EL (cell line): ENCODE measurements around the gene ARMC3.
A peak's percentile ranks its signal among the peaks of the same experiment; 100 is the strongest.
"Not testable (repeated sequence)": the region's sequence is repeated elsewhere in the genome, so short reads cannot be mapped to it uniquely, and the experiment has no call there.

Source experiments
- DNase-seq: peaks from one replicate; pipeline ENCODE4 v3.0.0-alpha.2; 2016

ARMC3 gene, protein sequence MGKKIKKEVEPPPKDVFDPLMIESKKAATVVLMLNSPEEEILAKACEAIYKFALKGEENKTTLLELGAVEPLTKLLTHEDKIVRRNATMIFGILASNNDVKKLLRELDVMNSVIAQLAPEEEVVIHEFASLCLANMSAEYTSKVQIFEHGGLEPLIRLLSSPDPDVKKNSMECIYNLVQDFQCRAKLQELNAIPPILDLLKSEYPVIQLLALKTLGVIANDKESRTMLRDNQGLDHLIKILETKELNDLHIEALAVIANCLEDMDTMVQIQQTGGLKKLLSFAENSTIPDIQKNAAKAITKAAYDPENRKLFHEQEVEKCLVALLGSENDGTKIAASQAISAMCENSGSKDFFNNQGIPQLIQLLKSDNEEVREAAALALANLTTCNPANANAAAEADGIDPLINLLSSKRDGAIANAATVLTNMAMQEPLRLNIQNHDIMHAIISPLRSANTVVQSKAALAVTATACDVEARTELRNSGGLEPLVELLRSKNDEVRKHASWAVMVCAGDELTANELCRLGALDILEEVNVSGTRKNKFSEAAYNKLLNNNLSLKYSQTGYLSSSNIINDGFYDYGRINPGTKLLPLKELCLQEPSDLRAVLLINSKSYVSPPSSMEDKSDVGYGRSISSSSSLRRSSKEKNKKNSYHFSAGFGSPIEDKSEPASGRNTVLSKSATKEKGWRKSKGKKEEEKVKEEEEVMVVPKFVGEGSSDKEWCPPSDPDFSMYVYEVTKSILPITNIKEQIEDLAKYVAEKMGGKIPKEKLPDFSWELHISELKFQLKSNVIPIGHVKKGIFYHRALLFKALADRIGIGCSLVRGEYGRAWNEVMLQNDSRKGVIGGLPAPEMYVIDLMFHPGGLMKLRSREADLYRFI

DNA sequence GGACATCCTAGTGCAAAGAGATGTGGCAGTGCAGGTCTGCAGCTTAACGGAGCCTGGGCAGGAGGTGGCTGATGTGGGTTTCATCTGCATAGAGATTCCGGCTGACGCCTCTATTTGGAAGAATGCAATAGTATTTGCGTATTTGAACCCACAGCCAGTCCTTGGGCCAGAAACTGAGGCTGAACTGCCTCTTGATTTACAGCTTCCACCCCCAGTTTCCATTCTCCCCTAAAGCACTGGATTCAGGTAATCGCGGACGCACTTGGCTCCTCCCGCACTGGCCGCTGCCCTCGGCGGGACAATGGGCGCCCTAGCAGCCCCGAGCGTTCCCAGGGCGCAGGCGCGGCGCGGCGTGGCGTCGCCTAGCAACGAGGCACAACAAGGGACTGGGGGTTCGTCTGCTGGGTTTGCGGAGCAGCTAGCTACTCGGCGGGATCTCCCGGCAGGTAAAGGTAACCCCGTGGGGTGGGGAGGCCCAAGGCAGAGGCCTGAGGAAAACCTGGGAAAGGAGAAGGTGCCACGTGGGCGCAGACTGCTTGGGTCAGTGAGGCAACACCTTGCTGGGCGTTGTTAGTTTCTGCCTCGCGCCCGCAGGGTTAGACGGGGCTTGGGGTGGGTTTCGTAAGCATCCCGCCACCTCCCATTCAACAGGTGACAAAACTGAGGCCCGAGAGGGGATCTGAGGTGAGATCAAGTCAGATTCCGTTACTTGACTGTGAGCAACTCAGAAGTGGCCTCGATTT is at the start of gene ARMC3:
Gene ARMC3, plus strand, starts transcription at position 393 of the 743 bp plus-strand sequence. CDS start 3,944 bp downstream, outside the sequence.
- DNase-seq: peak; percentile 50

DNA sequence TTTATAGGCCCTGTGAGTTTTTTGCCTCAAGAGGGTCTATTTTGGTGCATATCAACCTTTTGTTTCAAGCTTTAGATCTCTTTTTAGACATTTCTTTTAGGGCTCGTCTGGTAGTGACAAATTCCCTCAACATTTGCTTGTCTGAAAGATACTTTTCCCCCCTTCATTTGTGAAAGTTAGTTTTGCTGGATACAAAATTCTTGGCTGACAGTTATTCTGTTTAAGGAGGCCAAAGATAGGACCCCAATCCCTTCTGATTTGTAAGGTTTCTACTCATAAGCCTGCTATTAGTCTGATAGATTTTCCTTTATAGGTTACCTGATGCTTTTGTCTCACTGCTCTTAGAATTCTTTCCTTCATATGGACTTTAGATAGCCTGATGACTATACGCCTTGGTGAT is 36.1 kb upstream of the ARMC3 start:
- no peak for DNase-seq

DNA sequence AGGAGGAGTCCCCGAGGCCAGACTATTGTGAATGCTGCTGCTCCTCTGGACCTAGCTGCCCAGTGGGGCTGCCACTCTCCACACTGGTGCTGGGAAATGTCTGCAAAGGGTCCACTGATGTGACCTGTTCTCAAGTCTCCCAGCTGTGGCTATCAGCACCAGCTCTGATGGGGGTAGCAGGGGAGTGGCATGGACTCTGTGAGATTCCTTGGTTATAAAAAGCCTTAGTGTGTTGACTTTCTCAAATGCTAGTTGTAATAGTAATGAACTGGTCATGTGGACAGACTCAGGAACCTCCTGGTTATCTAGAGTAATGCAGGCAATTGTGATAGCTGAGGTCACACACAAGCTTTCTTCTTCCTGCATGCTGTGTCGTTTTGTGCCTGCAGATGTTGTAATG is 34.1 kb upstream of the ARMC3 start:
- no peak for DNase-seq

DNA sequence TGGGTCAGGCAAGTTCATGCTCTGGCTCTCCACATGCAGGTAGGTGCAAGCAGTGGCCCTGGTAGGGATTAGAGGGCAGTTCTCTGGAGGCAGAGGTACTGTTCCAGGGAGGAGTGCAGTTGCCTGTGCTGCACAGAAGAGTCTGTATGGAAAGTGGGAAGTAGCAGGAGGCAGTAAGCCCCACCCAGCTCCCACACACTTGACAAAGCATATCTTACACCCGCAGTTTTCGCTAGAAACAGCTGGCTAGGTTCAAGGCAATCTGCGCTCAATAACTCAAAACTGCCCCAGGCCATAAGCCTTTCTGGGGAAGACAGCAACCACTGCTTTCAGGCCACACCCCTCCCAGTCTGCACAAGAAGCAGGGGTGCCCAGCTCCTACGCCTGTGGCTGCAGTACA is 33.1 kb upstream of the ARMC3 start:
- DNase-seq: peak; percentile 48

DNA sequence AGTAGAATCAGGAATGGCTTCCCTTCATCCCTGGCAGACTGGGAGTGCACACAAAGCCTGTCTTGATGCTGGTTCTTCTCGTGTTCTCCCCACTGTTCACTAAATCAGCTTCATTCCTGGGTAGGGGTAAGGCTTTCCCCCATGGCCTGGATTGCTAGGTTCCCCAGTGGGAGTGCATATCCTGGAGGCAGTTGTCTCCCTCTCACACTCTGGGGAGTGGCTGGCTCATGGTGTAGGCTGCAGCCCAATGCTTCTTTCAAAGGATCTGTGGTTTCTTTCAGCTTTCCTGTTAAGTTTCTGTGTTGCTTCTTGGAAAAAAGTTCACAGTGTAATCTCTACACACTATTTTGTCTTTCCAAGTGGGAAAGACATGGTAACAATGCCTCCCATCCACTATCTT is 32.6 kb upstream of the ARMC3 start:
- DNase-seq: no peak

DNA sequence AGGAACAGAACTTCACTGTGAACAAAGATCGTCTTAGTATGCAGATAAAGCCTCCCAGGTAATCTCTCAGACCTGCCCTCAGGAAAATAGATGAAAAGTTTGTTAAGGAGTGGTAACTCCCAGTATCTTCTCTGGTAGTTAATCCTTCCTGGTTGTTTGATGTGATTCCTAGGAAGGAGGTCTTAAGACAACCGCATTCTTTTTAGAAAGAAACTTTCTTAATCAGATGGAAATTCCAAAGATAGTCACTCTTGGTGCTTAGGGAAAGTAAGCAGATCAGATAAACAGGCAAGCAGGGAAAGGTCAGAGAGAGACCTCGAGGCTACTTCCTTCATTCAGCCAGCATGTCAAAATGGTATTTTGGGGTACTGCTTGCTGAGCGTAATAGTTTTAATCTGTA is 30.5 kb upstream of the ARMC3 start:
- DNase-seq: peak; percentile 3

DNA sequence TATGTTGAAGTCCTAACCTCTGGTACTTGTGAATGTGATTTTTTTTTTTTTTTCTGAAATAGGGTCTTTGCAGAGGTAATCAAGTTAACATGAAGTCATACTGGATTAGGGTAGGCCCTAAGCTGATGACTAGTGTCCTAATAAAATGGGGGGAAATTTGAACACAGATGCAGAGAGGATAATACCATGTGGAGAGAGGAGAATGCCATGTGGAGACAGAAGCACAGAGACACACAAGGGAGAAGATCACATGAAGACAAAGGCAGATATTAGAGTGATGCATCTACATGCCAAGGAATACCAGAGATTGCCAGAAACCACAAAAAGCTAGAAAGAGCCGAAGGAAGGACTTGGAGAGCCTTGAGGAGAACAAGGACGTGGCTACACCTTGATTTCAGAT is 28.5 kb upstream of the ARMC3 start:
- DNase-seq: peak; percentile 11

DNA sequence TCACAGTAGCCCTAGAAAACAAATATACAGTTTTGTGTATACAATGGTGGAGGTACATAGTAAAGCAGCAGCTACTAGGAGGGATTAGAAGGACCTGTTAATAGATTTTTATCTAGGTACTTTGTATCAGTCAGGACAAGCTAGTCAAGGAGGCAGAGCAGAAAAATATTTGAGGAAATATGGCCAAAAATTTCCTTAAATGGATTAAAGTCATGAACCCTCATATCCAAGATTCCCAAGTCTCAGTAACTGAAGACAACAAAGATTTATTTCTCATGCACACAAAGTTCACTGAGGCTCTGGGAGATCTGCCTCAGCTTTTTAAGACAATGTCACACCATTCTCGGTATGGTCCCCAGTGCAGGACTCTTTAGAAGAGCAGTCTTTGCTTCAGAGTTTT is 28.1 kb upstream of the ARMC3 start:
- no peak for DNase-seq

DNA sequence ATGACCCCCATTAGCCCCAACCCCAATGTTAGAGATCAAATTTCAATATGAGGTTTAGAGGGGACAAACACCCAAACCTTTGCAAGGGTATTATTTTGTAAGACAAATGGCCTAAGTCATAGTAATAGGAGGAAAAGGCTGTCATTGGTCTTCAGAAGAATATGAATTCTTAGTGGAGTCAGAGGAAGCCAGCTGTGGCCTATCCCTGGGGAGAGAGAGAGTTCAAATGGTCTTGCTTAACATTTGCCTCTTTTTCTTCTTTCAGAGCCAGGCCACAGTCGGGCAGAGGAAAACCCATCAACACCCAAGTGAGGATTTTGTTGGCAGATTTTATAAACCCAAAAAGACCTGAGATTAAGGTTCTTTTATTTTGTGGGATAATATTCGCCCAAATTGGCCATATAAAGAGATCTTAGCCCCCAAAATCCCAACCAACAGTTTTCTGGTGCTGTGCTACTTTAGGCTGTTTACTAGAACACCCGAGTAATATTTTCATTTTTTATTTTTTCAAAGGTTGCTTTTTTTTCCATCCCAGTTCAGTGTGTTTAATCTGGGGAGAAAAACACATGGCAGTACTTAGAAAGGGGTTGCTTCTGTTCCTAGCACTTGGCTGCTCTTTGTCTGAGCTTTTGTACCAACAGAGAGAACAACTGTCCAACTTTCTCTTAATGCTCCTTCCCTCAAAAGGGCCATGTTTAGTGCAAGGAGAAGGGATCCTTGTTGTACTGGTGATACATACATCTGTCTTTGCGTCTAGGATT is 26.8 kb upstream of the ARMC3 start:
- no peak for DNase-seq

DNA sequence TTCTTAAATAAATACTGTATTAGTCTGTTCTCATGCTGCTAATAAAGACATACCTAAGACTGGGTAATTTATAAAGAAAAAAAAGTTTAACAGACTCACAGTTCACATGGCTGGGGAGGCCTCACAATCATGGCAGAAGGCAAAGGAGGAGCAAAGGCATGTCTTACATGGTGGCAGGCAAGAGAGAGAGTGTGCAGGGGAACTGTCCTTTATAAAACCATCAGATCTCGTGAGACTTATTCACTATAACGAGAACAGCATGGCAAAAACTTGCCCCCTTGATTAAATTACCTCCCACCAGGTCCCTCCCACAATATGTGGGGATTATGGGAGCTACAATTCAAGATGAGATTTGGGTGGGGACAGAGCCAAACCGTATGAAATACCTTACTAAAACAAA is 25.7 kb upstream of the ARMC3 start:
- not testable (repeated sequence) for DNase-seq

DNA sequence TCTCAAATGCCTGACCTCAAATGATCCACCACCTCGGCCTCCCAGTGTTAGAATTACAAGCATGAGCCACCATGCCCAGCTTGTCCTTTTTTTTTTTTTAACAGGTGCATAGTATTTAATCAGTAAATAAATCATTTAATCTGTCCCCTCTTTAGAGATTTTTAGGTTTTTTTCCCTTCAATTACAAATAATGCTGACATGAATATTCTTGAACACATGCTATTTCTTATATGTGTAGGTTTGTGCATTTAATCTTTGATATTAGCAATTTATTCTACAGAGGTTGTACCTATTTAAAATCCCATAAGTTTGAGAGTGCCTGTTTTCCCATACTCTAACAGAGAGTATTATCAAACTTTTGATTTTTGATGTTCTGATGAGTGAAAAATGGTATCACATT is 24.2 kb upstream of the ARMC3 start:
- no peak for DNase-seq

DNA sequence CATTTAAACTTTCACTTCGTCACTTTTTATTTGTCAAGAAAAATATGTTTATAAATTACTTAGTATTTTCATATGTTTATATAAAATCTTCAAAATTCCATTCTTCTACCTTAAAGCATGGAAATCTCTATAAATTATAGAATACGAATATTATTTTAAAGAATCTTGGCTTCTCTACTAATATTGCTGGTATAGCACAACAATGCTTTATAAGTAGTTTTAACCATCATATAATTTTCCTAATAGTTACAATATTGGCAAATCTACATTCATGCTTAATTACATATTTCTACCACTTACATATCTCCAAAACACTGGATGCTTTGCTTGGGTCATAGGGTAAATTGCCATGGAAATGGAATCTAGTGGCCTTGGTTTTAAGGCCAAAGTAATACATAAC is 21.1 kb upstream of the ARMC3 start:
- no peak for DNase-seq

DNA sequence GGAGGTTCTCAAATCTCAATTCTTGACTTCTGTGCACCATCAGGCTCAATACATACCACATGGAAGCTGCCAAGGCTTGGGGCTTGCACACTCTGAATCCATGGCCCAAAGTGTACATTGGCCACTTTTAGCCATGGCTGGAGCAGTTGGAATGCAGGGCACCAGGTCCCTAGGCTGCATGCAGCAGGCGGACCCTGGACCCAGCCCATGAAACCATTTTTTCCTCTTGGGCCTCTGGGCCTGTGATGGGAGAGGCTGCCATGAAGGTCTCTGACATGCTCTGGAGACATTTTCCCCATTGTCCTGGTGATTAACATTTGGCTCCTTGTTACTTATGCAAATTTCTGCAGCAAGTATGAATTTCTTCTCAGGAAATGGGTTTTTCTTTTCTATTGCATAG is 19.0 kb upstream of the ARMC3 start:
- DNase-seq: no peak

DNA sequence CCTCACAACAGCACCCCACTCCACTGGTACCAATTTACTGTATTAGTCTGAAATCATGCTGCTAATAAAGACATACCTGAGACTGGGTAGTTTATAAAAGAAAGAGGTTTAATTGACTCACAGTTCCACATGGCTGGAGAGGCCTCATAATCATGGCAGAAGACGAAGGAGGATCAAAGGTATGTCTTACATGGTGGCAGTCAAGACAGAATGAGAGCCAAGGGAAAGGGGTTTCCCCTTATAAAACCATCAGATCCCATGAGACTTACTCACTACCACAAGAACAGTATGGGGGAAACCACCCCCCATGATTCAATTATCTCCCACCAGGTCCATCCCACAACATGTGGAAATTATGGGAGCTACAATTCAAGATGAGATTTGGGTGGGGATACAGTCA is 18.2 kb upstream of the ARMC3 start:
- not testable (repeated sequence) for DNase-seq

DNA sequence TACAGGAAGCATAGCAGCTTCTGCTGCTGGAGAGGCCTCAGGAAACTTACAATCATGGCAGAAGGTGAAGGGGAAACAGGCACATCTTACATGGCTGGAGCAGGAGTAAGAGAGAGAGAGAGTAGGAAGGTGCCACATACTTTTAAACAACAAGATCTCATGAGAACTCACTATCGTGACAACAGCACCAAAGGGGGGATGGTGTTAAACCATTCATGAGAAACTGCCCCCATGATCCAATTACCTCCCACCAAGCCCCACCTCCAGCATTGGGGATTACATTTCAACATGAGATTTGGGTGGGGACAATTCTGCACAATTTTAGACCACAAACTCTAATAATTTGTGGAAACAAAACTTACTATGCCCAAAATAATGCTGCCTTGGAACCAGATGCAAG is 16.8 kb upstream of the ARMC3 start:
- no peak for DNase-seq

DNA sequence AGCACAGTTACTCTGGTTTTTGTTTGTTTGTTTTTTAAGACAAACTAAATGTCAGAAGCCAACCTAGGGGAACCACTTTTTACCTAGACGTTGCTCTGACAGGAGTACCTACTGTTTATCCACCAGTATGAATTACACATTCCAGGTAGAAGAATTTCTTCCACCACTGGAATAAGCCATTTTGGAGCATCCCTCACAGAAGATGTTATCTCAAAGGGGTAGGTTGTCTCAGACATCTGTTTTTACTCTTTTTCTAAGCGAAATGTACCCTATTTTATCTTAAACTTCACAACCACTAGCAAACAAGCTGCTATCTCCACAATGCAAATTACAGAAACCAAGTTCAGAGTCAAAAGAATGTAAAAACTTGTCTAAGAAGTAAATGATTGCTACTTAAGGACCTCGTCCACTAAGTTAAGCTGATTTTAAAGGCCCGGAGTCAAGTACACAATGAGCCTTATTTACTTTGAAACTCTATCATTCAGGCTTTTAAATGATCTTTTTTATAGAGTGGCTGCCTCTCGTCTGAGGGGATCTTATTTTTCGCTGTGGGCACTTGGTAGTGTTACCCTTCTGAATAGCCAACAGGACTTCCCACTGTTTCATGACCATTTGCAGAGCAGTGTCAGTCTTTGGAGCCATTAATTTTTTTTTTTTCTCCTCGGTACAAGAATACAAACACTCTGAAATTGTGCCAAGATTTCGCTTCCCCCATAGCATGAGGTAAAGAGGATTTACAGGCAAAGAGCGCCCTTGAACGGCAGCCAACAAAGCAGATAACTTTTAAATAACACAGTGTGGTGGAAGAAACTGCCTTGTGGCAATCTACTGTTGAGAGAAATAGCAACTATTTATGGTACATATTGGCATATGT is 15.7 kb upstream of the ARMC3 start:
- peak; percentile 31 for DNase-seq

DNA sequence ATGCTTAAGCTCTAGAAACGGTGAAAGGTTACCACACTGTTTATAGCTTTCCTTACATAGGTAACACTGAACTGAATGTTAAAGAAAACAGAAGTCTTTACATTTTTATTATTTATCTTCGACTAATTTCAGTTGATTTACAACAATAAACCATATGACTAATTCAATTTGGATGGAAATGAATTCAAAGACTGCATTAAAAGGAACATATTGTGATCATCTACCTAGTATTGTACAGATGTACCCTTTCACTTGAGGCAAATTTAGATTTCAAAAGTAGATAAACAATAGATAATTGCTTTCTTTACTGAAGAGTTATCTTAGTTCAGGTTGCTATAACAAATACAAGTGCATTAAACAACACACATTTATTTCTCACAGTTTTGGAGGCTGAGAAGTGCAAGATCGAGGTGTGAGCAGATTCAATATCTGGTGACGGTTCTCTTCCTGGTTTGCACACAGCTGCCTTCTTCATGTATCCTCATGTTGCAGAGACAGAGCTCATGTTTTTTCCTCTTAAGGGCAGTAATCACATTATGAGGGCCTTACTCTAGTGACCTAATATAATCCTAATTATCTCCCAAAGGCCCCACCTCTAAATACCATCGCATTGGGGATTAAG is 15.0 kb upstream of the ARMC3 start:
- no peak for DNase-seq

DNA sequence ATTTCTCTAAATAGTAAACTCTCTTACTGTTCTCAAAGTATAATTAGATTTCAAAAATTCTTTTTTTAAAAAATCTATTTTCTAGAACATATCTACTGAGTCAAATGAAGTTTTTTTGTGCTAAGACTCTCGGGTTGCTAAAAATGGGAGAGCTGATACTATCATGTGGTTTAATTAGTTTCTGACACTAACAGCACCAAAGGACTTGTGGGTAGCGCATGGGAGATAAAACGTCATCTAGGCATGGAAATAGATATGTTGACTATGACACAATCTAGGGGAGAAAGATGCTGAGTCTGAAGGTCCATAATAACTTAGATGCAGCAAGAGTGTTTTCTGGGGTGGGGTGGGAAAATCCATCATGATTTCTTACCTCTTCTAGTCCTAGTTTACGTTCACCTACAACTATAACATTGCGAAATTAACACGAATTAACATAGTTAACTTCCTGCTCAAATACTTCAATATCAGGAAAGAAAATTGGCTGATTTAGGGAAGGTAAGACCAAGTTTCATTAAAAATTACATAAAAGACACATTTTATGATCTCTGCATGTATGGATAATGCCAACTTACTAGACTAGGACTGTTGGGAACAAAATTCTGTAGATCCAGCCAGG is 14.3 kb upstream of the ARMC3 start:
- DNase-seq: no peak

DNA sequence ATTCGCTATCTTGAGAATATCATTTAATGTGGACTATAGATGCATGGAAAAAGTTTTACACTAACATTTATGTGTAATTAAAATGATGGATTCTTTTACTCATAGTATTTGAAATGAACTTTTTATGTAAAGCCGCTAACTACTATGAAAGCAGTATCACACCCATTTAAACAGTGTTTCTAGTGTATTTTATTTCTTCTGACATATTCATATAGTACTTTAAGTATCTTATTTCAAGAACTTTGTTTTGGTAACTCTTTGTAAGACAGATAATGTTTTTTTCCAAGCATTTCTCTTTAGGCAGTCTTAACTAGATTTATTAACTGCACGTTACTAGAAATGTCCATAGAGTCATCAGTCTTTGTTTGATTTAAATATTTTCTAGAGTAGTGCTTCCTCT is 12.5 kb upstream of the ARMC3 start:
- DNase-seq: no peak

DNA sequence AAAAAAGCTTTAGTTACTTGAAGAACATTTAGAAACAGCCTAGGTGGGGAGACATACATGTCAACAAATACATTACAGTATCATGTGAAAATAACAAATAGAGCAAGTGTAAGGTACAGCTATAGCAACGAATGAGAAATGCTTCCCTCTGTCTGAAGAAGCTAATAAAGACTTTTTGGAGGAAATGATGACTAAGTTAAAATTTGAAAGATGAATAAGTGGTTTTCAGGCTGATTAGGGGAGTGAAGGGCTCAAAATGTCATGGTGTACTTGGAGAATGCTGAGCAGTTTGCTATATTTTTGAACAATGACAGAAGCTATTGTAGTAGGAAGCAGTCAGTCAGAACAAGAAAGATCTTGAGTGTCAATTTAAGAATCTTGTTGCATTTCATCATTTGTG is 2.8 kb upstream of the ARMC3 start:
- no peak for DNase-seq

DNA sequence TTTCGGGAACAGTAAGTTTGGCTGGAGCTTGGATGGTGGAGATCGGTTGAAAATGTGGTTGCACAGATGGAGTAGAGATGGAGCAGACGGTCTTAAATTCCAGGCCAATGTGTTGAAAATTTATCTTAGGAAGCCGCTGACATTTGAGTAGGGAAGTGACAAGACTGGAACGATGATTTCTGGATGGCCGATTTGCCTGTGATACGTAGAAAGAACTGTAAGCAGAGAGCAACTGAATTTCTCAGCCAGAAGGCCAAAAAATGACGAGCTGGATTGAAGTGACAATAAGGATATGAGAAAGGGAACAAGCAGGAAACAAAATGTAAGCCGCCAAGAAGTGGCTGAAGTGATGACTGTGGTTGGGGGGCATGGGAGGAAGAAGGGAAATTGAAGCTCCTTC is 687 bp upstream of the ARMC3 start:
- DNase-seq: no peak
